Prostate gland (tissue), 2 donors: ENCODE measurements around the gene FOXF1. TPM values are rescaled to one million over a fixed set of nuclear protein-coding genes. Genes with fewer than 3 reads are reported as not detected.

ENCODE experiments used
- DNase-seq: peaks from one replicate; pipeline ENCODE4 v3.0.0-alpha.2; 2019; ENCODE audit warnings: low spot score
- H3K27ac ChIP-seq, 2 donors: fragments of 200-600 bp; sonication (generic); 2 replicates each; pipeline ENCODE4 v1.5.1; 2017 to 2019
- H3K27me3 ChIP-seq: fragments of 200-600 bp; sonication (generic); replicated peaks from 2 replicates; pipeline ENCODE4 v1.5.1; 2019; ENCODE audit not compliant: insufficient read depth
- H3K36me3 ChIP-seq, 2 donors: fragments of 200-600 bp; sonication (generic); 1 replicate in 1 of 2; 2 replicates in 1 of 2; pipeline versions ENCODE4 v1.5.1 to v1.8.1; 2017 to 2019
- H3K4me1 ChIP-seq: fragments of 200-600 bp; sonication (generic); replicated peaks from 2 replicates; pipeline ENCODE4 v1.5.1; 2019
- H3K4me3 ChIP-seq, 2 donors: fragments of 200-600 bp; sonication (generic); 2 replicates each; pipeline ENCODE4 v1.5.1; 2017 to 2019
- H3K9me3 ChIP-seq: fragments of 200-600 bp; sonication (generic); 2 replicates; pipeline ENCODE4 v1.5.1; 2017
- POLR2A ChIP-seq: fragments of 450-650 bp; IDR thresholded peaks from one replicate; pipeline ENCODE4 v1.6.1; 2016; ENCODE audit warnings: antibody characterized with exemption, mild to moderate bottlenecking
- POLR2AphosphoS5 ChIP-seq: sonication (generic); formaldehyde crosslinking; IDR thresholded peaks from one replicate; pipeline ENCODE4 v1.6.1; 2017; ENCODE audit warnings: antibody characterized with exemption
- WGBS: methylation state at CpG from one replicate; pipeline ENCODE4 v1.1.5; 2018; 5-methylcytosine and 5-hydroxymethylcytosine counted together
- intact Hi-C: fragments of 100-400 bp; cut with DNase I; formaldehyde crosslinking; loops from one replicate; pipeline ENCODE4 v1.14.2; 2022
- total RNA-seq, 2 donors: library from RNA; depleted of rRNA; stranded (reverse); fragments of >200 nt; gene quantifications; one replicate each; pipeline ENCODE4 v1.1.0, GENCODE V29; 2016
- TF ChIP-seq, protein P1 (sequence below), 4 experiments: fragments of 200-600 bp in 2 of 4; fragments of 450-650 bp in 2 of 4; sonication (generic) in 2 of 4; IDR thresholded peaks; 1 replicate in 3 of 4; 2 replicates in 1 of 4; pipeline ENCODE4 v1.5.1; 2016 to 2019; ENCODE audit warnings: antibody characterized with exemption in 4 of 4, mild to moderate bottlenecking in 2 of 4, moderate library complexity in 2 of 4

Gene FOXF1
- total RNA-seq, 2 donors from 2014 or later = 5.3 to 6.9 TPM

DNA sequence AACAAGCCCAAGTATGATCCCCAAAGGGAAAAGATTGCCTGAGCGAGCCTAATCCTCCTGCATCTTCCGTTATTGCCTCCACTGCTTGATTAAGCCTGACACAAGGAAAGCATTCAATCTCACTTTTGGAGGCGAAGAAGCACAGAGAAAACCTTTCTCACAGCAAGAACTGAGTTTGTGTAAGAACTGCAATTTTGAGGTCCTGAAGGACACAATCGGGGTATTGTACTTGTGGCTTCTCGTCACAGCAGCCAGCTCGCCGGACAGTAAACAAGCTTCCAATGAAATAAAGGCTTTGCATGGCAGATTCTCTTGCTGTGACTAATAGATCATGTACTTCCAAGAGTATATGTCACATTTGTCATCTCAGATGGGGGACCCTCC lies 18.7 kb upstream of the FOXF1 start:
- H3K27ac ChIP-seq = no peak overlapping the region
- no peaks in the 10 kb centered on the region for H3K9me3 ChIP-seq
- intact Hi-C loops = no loop called here
- no peaks in the 10 kb centered on the region for H3K36me3 ChIP-seq
- WGBS = 59% methylated on average over 7 of the region's 7 CpGs
- H3K4me3 ChIP-seq = no peak overlapping the region
- peaks cover 24% of the 10 kb centered on the region for H3K27me3 ChIP-seq
- TF ChIP-seq, protein P1, sequence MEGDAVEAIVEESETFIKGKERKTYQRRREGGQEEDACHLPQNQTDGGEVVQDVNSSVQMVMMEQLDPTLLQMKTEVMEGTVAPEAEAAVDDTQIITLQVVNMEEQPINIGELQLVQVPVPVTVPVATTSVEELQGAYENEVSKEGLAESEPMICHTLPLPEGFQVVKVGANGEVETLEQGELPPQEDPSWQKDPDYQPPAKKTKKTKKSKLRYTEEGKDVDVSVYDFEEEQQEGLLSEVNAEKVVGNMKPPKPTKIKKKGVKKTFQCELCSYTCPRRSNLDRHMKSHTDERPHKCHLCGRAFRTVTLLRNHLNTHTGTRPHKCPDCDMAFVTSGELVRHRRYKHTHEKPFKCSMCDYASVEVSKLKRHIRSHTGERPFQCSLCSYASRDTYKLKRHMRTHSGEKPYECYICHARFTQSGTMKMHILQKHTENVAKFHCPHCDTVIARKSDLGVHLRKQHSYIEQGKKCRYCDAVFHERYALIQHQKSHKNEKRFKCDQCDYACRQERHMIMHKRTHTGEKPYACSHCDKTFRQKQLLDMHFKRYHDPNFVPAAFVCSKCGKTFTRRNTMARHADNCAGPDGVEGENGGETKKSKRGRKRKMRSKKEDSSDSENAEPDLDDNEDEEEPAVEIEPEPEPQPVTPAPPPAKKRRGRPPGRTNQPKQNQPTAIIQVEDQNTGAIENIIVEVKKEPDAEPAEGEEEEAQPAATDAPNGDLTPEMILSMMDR (IDR thresholded peaks at IDR 0.05) = no peak
- TF ChIP-seq POLR2AphosphoS5 (no peak), POLR2A (no peak)
- H3K4me1 ChIP-seq = no peaks in the 10 kb centered on the region
- DNase-seq = no peak

DNA sequence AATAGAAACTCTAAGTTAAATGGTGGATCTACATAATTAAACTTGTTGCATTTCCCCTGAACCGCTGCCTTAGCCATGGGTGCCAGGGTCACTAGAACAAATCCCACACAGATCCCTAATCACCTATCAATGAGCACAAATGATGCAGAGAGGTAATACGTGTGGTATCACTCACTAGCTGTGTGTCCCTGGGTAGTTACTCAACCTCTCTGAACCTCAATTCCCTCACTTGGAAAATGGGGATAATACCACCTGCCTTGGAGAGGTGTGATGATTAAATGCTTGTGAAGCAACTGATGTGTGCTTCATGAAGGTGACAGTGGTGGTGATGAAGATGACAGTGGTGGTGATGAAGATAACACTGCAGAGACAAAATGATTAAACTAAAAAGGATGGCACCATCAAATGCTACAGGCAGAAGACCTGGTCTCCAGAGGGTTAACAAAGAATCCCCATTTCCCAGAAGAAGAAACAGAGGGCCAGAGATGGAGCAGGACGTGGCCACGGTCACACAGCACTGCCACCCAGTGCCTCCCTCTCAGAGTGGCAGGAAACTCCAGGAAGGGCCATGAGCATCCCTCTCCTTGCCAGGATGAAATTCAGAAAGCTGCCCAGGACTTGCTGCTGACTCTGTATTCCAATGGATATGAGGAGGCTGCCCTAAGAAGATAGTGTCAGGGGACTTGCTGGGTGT lies 17.9 kb upstream of the FOXF1 start:
- WGBS = 57% methylated on average over 4 of the region's 4 CpGs
- H3K36me3 ChIP-seq = no peaks in the 10 kb centered on the region
- peak overlapping the region; percentile 14 to 72 for H3K27ac ChIP-seq
- TF ChIP-seq POLR2AphosphoS5 (no peak), POLR2A (no peak)
- TF ChIP-seq, protein P1 (IDR thresholded peaks at IDR 0.05) = no peak
- no peaks in the 10 kb centered on the region for H3K4me1 ChIP-seq
- intact Hi-C loops = no loop called here
- peaks cover 32% of the 10 kb centered on the region for H3K27me3 ChIP-seq
- no peak for DNase-seq
- no peak overlapping the region for H3K4me3 ChIP-seq
- H3K9me3 ChIP-seq = no peaks in the 10 kb centered on the region

DNA sequence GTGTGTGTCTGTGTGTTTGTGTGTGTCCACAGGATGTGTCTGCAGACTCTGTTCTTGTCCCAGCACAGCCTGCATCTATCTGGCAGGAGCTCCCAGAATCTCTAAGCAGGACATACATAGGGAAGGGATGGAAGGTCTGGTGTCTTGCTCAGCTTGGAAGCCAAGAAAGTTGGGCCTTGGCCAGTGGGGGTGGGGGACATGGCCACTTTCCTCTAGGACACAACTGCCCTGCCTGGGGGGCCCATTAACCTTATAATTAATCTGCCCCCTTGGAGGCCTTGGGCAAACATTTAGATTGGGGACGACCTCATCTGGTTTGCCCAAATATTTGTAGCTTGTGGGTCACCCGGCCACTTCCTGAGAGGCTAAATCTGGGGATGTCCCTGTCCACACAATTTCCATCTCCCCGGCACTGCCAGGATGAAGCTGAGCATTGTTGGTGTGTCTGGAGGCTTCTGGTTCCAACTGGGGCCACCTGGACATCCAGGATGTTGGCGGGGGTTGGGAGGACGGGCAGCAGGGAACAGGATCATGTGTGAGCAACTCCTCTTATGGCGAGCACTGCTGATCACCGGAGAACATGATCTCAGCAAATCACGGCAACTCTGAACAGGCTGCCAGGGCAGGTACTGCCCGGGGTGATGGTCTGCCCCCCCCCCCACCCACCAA lies 17.2 kb upstream of the FOXF1 start:
- no peak for TF ChIP-seq POLR2AphosphoS5
- TF ChIP-seq POLR2A = no peak
- TF ChIP-seq, protein P1 (IDR thresholded peaks at IDR 0.05) = no peak
- DNase-seq = no peak
- H3K27me3 ChIP-seq = peaks cover 37% of the 10 kb centered on the region
- no peak overlapping the region for H3K4me3 ChIP-seq
- peak overlapping the region; percentile 72 to 80 for H3K27ac ChIP-seq
- intact Hi-C loops = no loop called here
- H3K9me3 ChIP-seq = no peaks in the 10 kb centered on the region
- 41% methylated on average over 9 of the region's 9 CpGs for WGBS
- no peaks in the 10 kb centered on the region for H3K4me1 ChIP-seq
- no peaks in the 10 kb centered on the region for H3K36me3 ChIP-seq

DNA sequence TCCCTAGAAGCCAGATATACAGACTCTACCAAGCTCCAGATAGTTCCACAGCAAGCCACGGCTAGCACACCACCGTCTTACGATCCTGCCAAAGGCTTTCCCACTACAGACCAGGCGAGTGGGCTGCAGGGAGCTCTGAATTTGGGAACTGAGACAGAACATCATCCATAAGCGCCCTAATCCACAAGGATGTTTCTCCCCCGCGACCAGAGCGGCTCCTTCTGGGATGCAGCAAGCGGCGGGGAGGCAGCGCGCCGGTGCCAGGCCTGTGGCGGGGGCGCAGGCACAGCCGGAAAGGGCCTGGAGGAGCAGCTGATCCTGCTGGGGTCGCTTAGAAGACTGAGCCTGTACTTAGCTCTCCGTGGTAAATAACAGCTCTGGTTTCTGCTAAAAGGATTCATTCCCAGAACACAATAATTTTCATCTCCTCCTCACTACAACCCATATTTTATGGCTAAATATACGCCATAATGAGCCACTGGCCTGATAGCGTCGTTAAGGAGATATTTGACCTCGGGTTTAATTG lies 16.2 kb upstream of the FOXF1 start:
- Histone ChIP-seq H3K4me3 (no peak overlapping the region), H3K4me1 (no peaks in the 10 kb centered on the region), H3K27me3 (peaks cover 42% of the 10 kb centered on the region), H3K27ac (peak overlapping the region; percentile 72 to 80), H3K9me3 (no peaks in the 10 kb centered on the region), H3K36me3 (no peaks in the 10 kb centered on the region)
- intact Hi-C loops = no loop called here
- no peak for DNase-seq
- 21% methylated on average over 22 of the region's 22 CpGs for WGBS
- TF ChIP-seq POLR2AphosphoS5 = no peak
- TF ChIP-seq POLR2A = no peak
- TF ChIP-seq, protein P1 (IDR thresholded peaks at IDR 0.05) = no peak
